MM.1S (cell line): ENCODE results near the gene HMGCS2.

Source experiments
- CTCF ChIP-seq: fragments of 300-600 bp; sonication (generic); IDR thresholded peaks from 2 replicates; pipeline ENCODE4 v1.5.1; 2016; ENCODE audit warnings: antibody characterized with exemption, low read length, mixed read lengths
- EZH2 ChIP-seq: fragments of 300-600 bp; sonication (generic); optimal IDR thresholded peaks from 2 replicates; pipeline ENCODE3; 2017; ENCODE audit warnings: low read depth, mild to moderate bottlenecking, antibody characterized with exemption, low read length, mixed read lengths

DNA sequence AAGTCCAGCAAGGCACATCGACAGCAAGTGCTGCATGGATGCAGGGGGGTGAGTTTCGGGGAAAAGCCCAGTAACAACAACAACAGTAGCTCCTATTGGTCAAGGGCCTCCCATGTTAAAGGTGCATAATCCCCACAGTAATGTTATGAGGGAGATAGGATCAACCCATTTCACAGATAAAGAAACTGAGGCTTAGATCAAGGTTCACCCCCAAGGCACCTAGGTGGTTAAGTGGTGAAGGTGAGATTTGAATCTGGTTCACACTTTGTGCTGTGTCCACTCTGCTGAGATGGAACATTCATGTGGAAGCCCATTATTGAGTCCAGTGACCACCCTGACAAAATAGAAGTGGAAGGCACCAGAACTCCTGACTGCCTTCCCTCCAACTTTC lies 32.1 kb downstream of the HMGCS2 start:
- no peak for TF ChIP-seq CTCF
- TF ChIP-seq EZH2, result no peak
